GM21447 (cell line): ENCODE data around the gene FHIT.

ENCODE experiments used
- ATAC-seq: cut with Tn5 transposase; IDR thresholded peaks from one replicate; pipeline ENCODE4 v1.9.1; 2021; ENCODE audit not compliant: unreplicated experiment

FHIT gene

DNA sequence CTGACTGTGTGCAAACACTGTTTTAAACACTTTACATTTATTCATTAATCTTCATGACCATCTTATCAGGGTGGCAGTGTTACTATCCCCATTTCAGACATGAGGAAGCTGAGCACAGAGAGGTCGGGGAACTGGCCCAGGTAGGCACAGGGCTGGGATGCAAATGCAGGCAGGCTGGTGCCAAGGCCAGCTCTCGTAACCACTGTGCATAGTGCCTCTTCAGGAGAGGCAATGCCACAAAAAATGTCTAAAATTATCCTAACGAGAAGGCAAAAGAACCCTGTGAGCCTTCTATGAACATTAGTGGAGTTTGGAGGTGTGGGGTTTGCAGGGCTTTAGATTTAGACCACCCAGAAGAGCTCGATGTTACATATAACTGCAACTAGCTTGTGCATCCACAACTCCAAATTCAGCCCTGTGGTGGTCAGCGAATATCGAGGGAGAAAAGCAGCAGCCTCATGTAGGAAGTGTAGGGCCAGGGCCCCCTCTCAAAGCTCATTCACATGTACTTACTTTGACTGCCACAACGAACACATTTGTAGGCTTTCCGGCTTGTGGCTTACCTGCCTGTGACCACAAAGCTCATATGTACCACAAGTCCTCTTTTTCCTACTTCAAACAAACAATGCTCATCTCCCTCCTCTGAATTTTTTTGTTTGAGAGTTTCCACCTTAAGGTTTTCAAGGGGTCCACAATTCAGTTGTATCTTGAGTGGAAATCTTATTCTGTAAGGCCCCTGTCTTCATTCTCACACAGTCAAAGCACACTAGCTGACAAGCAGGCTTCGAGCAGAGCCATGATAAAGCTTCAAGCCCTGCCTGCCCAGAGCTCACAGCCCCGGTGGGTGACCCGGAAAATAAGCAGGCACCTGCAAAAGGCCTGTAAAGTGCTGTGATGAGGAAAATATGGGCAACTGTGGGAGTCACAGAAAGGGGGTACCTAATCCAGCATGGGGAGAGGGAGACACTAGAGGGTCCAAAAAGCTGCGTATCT, 1478.5 kb downstream of the FHIT start:
- ATAC-seq = no peak

DNA sequence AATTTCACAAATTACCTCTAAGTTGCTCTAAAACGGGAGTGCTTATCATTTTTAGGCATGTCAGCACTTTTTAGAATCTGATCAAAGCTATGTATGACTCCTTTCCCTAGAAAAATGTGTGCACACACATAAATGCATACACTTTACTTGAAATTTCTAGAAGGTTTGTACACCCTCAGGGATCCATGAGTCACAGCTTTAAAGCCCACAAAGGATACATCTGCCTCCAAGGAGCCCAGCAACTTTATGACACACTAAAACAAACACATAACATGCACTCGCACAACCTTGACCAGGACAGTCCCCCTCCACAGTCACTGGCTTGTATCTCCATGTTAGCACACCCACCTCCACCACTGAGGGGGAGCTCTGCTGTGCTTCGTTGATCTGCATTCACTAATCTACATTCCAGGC, 1479.5 kb downstream of the FHIT start:
- ATAC-seq = no peak

DNA sequence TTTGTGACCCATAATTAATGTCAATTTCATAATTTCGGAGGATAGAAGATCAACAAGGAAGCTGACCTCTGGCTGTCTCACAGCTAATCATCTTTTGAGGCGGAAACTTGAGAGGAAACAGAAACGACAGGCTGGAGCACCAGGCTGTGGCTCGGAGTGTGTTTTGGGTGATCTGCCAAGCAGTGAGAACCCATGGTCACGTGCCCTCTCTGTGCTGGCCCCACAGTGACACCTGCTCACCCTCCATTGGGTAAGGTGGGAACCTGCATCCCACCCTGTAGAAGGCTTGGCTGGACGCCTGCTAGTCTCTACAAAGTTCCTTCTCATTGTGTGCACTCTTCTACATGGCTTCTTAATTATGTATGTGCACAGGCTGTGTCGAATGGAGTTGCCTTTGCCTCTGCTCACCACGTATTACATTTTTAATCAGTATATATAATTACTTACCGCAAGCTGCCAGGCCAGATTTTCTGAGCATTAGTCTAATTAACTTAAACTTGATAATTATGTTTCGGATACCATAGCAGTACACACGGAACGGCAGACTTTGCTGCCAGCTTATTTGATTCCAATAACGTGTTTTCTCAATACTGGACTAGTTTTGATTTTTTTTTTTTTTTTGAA, 1482.0 kb downstream of the FHIT start:
- no peak for ATAC-seq

DNA sequence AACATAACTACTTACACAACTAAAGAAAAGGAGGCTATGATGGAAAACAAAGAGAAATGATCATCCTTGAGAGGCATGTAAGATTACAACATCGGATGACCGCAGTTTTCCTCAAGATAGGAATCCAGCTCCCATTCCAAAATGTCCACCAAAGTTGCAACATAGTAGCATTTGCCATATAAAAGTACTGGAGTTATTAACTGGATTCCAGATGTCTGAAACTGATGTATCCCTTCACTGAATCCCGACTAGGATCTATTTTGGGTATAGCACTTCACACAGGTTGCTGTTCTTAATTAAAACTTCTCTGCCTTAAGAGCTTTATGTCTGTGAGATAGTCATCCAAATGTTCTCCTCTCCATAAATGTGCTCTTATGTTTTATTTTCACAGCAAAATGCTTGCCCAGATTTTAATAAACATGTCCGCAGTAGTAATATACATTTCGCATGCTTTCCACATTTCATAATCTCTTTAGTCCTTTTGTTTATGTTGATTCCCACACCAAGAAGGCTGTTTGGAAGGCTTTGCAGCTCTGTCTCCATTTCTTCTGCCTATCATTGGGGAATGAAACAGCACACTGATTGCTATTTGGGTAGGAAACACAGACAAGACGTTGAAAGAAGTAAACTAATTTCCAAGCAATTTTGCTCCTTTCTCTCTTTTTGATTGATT, 1484.9 kb downstream of the FHIT start:
- no peak for ATAC-seq

DNA sequence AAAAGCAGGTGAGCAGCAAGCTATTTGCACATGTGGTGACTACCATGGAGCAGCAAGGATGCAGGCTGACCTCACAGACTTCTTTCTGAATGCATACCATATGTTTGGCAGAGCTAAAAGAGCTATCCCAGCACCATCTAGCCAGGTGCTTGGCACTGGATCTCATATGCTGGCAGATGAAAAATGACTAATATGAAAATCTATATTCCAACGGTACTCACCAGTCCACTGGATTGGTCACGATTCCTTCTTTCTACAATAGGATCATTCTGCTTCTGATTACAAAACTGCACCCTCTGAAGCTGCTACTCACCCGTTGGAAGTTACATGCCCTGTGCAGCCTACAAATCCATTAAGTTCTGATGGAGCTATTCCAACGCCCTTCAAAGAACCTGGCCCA, 1487.1 kb downstream of the FHIT start:
- no peak for ATAC-seq

DNA sequence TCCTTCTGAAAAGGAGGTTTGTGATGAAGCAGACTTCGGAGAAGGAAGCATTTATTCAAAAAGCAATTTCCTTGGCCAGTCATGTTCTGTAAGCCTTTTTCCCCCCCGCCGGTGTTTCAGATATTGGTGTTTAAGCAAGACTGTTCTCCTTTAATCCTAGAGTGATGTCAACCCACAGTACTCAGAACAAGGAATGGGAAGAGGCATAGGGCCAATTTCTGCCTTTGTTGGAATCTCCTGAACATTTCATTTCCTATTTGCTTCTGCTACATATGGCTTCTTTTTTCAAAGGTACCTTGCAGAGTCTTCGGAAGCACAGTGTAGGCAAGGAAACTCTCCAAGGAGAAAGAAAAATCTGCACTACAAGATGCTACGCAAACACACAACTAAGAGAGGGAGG, 1488.3 kb downstream of the FHIT start:
- ATAC-seq = no peak

DNA sequence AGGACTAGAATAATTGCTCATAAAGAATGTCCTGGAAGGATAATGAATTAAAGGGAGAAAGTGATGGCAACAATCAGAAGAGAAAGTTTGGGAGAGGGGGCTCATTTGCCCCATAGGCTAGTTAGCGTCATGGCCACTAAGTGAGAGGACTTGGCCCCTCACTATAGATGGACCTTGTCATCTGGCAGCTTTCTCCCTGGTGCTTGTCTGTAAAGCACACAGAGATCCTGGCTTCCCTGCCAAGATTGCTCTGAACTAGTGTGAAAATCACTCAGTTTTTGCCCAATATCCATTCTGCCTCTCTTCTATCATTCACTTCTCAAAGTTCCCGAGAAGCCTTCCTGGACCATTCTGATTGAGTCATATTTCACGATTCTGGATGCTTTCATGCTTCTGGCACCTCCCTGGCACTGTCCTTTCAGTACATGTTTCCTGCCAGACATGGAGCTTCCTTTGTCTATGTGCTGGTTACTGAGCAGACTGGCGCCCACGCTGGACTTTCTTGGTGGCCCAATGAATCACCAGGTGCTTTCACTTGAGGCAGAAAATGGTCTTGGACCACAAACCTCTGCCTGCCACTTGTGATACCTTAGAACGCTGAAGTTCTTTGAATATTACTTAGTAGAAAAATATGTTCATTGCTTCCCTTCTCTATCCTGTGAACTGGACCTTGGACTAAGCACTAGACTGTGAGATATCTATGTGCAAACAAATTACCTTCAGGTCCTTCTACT, 1491.8 kb downstream of the FHIT start:
- ATAC-seq = no peak

DNA sequence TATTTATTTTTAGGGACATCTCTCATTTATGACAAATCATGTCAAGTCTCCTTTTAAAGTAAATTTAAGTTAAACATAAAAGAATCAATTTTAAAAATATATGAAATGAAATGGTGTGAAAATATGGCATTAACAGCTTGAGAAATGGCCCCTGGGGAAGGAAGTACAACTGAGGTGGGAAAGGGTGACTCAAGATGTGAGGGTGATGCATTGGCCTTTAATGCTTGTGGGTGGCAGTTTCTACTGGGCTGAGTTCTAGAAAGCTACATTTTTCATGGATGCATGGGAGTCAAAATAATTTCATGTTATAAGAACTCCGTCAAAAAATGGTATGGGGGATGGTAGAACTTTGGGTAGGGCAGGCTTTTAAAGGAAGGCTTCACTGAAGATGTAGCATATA, 1492.6 kb downstream of the FHIT start:
- no peak for ATAC-seq

DNA sequence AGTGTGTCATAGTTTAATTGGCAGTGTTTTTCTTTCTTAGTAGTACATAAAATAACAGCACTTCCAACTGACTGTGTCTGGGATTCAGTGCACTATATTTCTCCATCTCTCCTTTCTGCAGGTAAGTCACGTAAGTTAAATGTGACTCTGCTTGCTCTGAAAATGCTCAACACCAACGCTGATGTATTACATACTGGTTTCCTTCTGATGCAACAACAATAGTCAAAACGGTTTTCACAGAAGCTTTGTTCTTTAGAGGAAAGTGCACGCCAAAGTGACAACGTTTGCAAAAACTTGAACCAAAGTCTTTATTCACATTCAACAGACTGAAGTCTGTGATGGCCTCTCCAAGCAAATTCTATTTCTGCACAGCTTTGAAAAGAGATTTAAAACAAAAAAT, 1494.3 kb downstream of the FHIT start:
- ATAC-seq = no peak

DNA sequence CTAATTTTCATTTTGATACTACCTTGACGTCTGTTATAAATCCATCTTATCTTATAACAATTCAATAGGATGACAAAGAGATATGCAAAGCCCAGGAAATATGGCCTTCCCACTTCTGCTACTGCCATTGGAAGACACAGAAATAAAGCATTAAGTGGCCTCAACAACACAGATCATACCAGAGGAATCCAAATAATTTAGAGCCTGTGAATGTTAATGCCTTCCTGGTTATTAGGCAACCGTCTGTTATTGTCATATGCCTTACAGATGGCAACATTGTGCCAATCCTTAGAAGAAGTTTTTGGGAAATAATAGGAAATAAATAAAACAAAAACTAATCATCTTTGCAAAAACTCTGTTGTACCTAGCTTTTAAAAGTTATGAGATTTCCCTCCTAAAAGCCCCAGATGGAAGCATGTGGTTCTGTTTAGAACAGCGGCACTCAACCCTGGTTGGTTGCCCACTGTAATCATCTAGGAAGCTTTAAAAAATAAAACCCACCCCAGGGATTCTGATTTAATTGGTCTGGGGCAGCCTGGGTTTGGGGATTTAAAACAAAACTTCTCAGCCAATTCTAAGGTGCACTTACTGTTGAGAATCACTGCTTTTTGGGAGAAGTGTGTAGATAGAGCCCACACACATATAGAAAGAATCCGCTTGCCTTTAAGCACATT, 1496.7 kb downstream of the FHIT start:
- no peak for ATAC-seq

DNA sequence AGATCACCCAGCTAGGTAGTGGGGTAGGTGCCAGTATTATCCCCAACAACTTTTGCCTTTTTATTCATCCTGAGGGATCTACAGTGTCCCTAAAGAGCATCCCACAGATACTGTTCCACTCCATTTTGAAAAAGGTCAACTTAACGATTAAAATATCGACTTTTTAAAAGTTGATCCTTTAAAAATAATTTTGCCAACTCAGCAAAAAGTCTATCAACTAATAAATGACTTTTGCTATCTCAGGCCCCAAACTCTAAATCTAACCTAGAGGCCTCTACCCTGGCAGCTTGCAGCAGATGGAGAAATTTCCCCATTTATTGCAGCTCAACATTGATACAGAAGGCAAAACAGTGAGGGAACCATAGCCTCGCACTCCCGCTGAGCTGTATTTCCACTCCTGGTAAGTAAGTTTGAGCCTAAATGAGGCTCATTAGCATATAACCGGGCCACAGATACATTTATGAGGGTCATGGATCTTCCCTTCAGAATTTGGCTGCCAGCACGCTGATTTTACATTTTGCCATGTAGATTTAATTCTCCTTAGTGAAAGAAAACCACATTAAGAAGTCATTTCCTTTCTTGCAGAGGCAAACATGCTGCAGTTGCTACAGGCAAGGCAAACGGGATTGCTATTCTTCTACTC, 1497.3 kb downstream of the FHIT start:
- no peak for ATAC-seq

DNA sequence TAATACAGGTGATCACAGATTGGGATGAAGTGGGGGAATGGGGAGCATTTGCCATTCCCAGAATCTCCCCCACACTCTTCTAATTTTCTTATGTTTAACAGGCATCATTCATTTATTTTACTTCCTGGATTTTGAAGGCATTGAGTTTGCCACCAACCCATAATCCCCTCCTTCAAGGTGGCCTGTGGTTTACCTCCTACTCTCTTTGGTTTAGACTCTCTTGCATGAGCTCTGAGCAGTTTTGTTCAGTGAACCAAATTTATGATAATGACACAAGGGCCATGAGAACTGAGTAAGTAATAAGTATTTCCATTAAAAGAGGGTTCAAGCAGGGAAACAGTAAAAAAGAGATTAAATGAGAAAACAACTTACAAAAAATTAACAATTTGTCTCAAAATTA, 1498.3 kb downstream of the FHIT start:
- no peak for ATAC-seq

DNA sequence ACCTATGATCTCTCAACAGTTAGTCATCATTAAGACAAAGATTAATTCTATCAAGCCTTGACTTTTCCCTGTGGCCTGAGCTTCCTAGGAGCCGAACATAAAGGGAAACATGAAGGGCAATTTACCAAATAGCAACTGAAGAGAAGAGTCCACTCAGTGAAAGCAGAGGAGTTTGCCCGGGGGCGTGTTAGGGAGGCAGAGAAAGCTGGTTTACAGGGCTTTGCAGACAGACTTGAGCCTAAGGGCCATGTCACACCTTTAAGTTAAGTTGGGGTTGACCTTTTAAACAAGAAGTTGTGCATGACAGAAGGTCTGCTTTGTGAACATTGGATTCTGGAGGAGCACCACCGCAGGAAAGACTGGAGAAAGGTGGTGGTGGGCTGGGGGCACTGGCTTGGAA, 1499.6 kb downstream of the FHIT start:
- ATAC-seq = no peak

DNA sequence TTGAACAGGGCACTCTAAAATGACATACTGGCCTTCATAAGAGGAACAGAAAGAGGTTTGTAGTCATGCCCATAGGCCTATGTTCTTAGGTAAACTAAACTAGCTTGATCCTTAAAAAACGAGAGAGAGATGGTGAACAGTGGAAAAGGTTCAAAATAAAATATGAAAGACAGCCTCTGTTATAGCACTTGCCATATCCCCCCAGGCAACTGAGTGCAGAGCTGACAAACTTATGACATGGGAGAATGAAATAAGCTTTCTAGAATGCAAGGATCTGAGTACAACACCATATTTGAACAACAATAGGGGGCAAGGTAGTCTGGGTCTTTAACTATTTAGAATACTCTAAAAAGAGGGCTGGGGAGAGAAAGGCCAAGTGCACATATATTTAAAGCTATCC, 1500.9 kb downstream of the FHIT start:
- ATAC-seq = no peak

DNA sequence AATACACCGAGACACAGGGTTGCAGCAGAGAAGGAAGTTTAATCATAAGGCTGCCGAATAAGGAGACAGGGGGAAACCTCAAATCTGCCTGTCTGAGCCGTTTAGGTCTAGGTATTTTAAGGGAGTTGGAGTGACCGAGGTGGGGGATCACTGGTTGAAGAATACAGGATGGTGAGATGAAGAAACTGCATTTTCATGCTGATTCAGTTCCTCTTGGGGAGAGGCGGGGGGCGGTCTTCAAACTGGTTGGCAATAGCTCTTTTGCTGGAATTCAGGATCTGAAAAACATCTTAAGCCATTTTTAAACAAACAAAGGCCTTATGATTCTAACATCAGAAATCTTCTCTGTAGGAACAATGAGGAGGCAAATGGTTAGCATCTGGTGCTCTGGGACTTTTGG, 1502.0 kb downstream of the FHIT start:
- no peak for ATAC-seq

DNA sequence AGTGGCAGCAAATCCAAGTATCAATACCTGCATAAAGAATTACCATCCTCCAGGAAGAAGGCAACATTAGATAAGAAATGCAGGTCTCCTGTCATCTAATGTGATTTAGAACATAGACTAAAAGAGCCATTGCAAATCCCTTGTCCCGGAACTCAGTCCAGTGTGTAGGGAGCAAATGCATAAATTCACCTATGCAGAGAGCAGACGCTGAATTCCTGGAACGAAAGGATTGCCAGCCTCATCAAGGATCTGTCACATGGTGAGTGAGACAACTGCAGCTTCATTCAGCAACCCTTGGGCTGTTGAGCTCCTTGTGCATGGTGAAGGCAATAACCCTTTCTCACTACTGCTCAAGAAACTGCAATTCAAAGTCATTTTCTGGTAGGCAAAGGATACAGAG, 1504.7 kb downstream of the FHIT start:
- no peak for ATAC-seq

DNA sequence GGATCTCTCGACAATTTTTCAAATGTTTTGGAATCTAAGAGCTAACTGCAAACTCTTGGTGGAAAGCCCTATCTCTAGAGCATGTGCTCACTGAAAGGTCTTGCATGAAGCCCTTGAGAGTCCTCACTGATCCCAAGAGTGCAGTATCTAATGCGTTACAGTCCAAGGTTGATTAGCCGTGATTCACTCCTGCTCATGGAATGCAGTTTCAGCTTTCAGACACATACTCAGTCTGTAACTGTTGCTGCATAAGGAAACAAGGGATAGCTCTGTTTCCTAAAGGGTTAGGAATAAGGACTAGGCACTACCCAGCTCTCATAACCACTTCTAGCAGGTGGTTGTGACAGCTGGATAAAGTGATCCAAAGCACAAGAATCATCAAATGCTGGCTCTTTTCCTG, 1514.0 kb downstream of the FHIT start:
- no peak for ATAC-seq

DNA sequence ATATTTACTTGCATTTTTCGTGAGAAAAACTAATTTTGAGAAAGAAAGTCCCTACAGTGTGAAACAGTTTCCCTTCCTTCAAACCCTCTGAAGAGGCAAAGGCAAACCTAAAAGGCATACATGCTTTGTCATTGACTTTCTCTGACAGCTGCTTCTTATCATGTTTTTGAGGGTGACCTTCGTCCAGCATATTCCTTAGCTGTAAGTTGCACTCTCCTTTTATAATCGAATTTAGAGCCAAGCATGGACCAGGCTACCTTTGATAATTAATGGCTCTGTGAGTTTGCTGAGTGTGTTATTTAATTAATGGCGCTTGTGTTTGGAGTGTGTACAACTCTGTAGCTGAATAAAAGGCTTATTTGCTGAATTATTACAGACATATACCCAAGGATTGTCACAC, 1517.2 kb downstream of the FHIT start:
- ATAC-seq = no peak

DNA sequence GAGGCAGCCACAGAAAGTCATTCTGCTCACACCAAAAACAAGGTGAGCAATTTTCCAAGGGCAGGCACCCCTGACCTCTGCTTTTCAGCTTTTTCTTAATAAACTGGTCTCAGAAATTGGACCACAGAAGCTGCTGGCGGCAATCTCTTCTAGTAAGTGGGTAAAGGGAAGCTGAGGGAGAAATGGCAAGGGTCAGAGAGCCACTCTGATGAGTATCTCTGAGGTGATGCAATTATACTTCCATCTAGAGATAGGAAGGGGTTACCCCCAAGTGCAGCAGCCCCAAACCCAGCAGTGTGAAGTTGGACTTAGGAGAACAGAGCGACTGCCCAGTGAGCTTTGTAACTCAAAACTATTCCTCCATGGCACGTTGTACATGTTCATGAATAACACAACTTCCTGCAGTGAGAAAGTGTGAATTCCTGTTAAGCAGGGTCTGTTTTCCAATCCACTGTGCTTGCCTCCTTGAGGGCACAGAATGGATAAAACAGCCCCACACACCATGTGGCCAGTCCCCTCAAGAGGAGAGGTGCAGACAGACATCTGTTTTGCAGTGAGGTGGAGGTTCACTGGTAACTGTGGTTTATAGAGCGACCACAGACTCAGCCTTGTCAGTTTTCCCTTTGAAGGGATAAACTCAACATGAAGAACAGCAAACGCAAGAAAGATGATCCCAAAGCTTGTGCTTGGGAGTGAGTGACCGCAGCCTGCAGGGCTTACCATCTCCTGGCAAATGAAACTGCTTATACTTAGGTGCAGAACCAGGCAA, 1518.0 kb downstream of the FHIT start:
- no peak for ATAC-seq
